GM12878 (cell line): Measurements from ENCODE around the gene FAM72A.
"Not testable (repeated sequence)": the region's sequence is repeated elsewhere in the genome, so short reads cannot be mapped to it uniquely, and the experiment has no call there.

Experiments used
- CREB1 ChIP-seq: IDR thresholded peaks from 2 replicates; pipeline ENCODE4 v1.6.1; 2012; ENCODE audit warnings: low read depth, mild to moderate bottlenecking, inconsistent platforms
- EZH2 ChIP-seq: IDR thresholded peaks from 2 replicates; pipeline ENCODE4 v1.6.1; 2012; ENCODE audit warnings: low read depth, mild to moderate bottlenecking, control low read depth, inconsistent platforms, low read length, borderline replicate concordance; ENCODE audit not compliant: control insufficient read depth
- FOXK2 ChIP-seq: fragments of 450-650 bp; IDR thresholded peaks from 2 replicates; pipeline ENCODE4 v1.6.1; 2017; ENCODE audit warnings: mild to moderate bottlenecking, moderate library complexity
- FOXM1 ChIP-seq: IDR thresholded peaks from 2 replicates; pipeline ENCODE4 v1.6.1; 2012; ENCODE audit warnings: low read depth, mild to moderate bottlenecking, inconsistent platforms, low read length, moderate library complexity
- JUNB ChIP-seq: IDR thresholded peaks from 2 replicates; pipeline ENCODE4 v1.6.1; 2016; ENCODE audit warnings: antibody characterized with exemption, mild to moderate bottlenecking
- POLR2A ChIP-seq: IDR thresholded peaks from 2 replicates; pipeline ENCODE4 v1.6.1; 2011; ENCODE audit warnings: low read depth, mild to moderate bottlenecking, low read length
- RCOR1 ChIP-seq: conservative IDR thresholded peaks from 2 replicates; pipeline ENCODE4 v1.6.1; 2012; ENCODE audit warnings: low read depth, low read length, improper control_type of control experiment
- SMARCA5 ChIP-seq: fragments of 450-650 bp; IDR thresholded peaks from 2 replicates; pipeline ENCODE4 v1.6.1; 2017; ENCODE audit warnings: mild to moderate bottlenecking
- TF ChIP-seq, protein P1 (sequence below), 3 experiments: IDR thresholded peaks in 2 of 3; conservative IDR thresholded peaks in 1 of 3; 2 replicates each; pipeline ENCODE4 v1.5.1; 2011; ENCODE audit warnings: low read depth in 3 of 3, low read length in 3 of 3, mild to moderate bottlenecking in 3 of 3, control low read depth in 2 of 3, moderate library complexity in 2 of 3, inconsistent platforms in 1 of 3, mixed read lengths in 1 of 3; ENCODE audit not compliant: control insufficient read depth in 2 of 3, insufficient read depth in 1 of 3; ENCODE audit errors: extremely low read depth in 1 of 3
- TF ChIP-seq, protein P2 (sequence below): IDR thresholded peaks from 2 replicates; pipeline ENCODE4 v1.6.1; 2012; ENCODE audit warnings: low read depth, low read length, improper control_type of control experiment

DNA sequence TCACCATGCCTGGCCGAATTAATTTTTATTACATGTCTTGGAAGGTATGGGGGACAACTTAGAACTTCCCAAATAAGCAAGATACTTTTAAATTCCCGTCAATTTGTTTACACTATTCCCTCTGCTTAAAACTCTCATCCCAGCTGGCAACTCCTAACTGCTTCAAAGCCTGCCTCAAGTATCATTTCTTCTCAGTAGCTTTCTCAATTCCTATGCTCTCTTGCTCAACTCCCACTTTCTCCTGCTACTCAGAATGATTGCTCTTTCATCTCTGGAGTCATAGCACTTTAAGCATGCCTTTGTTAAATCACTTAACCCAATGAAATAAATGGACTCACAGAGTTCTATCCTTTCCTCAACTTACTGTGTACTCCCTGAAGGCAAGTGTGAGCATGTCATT is 18.9 kb downstream of the FAM72A start:
- not testable (repeated sequence) for TF ChIP-seq CREB1, FOXK2, FOXM1, JUNB, POLR2A, EZH2, RCOR1, SMARCA5
- TF ChIP-seq, protein P1, sequence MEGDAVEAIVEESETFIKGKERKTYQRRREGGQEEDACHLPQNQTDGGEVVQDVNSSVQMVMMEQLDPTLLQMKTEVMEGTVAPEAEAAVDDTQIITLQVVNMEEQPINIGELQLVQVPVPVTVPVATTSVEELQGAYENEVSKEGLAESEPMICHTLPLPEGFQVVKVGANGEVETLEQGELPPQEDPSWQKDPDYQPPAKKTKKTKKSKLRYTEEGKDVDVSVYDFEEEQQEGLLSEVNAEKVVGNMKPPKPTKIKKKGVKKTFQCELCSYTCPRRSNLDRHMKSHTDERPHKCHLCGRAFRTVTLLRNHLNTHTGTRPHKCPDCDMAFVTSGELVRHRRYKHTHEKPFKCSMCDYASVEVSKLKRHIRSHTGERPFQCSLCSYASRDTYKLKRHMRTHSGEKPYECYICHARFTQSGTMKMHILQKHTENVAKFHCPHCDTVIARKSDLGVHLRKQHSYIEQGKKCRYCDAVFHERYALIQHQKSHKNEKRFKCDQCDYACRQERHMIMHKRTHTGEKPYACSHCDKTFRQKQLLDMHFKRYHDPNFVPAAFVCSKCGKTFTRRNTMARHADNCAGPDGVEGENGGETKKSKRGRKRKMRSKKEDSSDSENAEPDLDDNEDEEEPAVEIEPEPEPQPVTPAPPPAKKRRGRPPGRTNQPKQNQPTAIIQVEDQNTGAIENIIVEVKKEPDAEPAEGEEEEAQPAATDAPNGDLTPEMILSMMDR (IDR thresholded peaks at IDR 0.05 in 2 of 3, conservative IDR thresholded peaks at IDR 0.05 in 1 of 3; ENCODE audit: control insufficient read depth in 2 of 3, extremely low read depth in 1 of 3, insufficient read depth in 1 of 3, low read depth in 3 of 3, low read length in 3 of 3) = not testable (repeated sequence)
- TF ChIP-seq, protein P2, sequence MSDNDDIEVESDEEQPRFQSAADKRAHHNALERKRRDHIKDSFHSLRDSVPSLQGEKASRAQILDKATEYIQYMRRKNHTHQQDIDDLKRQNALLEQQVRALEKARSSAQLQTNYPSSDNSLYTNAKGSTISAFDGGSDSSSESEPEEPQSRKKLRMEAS = not testable (repeated sequence)
